ENCODE measurements around the gene HUWE1. TPM values are rescaled to one million over a fixed set of nuclear protein-coding genes. Genes with fewer than 3 reads are reported as not detected.

HUWE1 gene
- polyA plus RNA-seq, 1 donor (not counting 4 experiments of a cell fraction or from before 2014, with no cell fraction given): 53.6 TPM

- dilution Hi-C loops (cut with MboI; ENCODE audit: extremely low pct_ligation_motif_present, low sequenced_read_pairs): no loop called here
- Histone ChIP-seq H2AFZ (ENCODE audit: control insufficient read depth, low read length) (no peak overlapping the region), H3K27me3 (ENCODE audit: control insufficient read depth, extremely low read depth, insufficient read depth, low read length) (no peaks in the 10 kb centered on the region), H3K9me3 (ENCODE audit: control insufficient read depth, low read depth, low read length) (no peaks in the 10 kb centered on the region), H3K4me1 (ENCODE audit: control insufficient read depth, extremely low read depth, insufficient read depth, low read length) (no peaks in the 10 kb centered on the region), H3K4me2 (ENCODE audit: control insufficient read depth, extremely low read depth, insufficient read depth, low read depth, low read length) (no peak overlapping the region), H3K27ac (ENCODE audit: control insufficient read depth, insufficient read depth, low read length) (no peak overlapping the region), H3K9me1 (ENCODE audit: control insufficient read depth, extremely low read depth, insufficient read depth, low read length) (no peaks in the 10 kb centered on the region), H4K20me1 (ENCODE audit: control insufficient read depth, extremely low read depth, insufficient read depth, low read length) (peaks cover 3% of the 10 kb centered on the region), H3K4me3 (ENCODE audit: control insufficient read depth in 2 of 3, extremely low read depth in 1 of 3, insufficient read depth in 2 of 3, low read depth in 1 of 3, low read length in 3 of 3) (no peak overlapping the region), H3K9ac (ENCODE audit: control insufficient read depth, extremely low read depth, insufficient read depth, low read length) (no peak overlapping the region), H3K79me2 (ENCODE audit: control insufficient read depth, insufficient read depth, low read length) (peaks cover 2% of the 10 kb centered on the region), H3K36me3 (ENCODE audit: control insufficient read depth in 2 of 2, extremely low read depth in 1 of 2, insufficient read depth in 2 of 2, low read length in 2 of 2) (peaks cover 8 to 14% of the 10 kb centered on the region in 2 experiments)
- DNase-seq (ENCODE audit: low read depth, low spot score) (no peak), FAIRE-seq (no peak)
- TF ChIP-seq EZH2 (IDR thresholded peaks at IDR 0.05; ENCODE audit: low read length) (no peak), CTCF (optimal IDR thresholded peaks at IDR 0.05 in 1 of 3, IDR thresholded peaks at IDR 0.05 in 1 of 3, conservative IDR thresholded peaks at IDR 0.05 in 1 of 3; ENCODE audit: extremely low read depth in 1 of 3, insufficient read depth in 2 of 3, low read length in 3 of 3) (no peak)
Measured at GRCh38 chrX:53583571-53583970, 102.9 kb downstream of the HUWE1 start.

GRCh38 chrX:53580742-53581504, 105.6 kb downstream of the HUWE1 start:
- dilution Hi-C loops (cut with MboI; ENCODE audit: extremely low pct_ligation_motif_present, low sequenced_read_pairs): no loop called here
- peaks cover 2% of the 10 kb centered on the region for H3K79me2 ChIP-seq (ENCODE audit: control insufficient read depth, insufficient read depth, low read length)
- H3K4me2 ChIP-seq (ENCODE audit: control insufficient read depth, extremely low read depth, insufficient read depth, low read depth, low read length): no peak overlapping the region
- no peak overlapping the region for H3K9ac ChIP-seq (ENCODE audit: control insufficient read depth, extremely low read depth, insufficient read depth, low read length)
- H3K4me1 ChIP-seq (ENCODE audit: control insufficient read depth, extremely low read depth, insufficient read depth, low read length): no peaks in the 10 kb centered on the region
- H2AFZ ChIP-seq (ENCODE audit: control insufficient read depth, low read length): no peak overlapping the region
- FAIRE-seq (no peak), DNase-seq (ENCODE audit: low read depth, low spot score) (no peak)
- peaks cover 8 to 13% of the 10 kb centered on the region in 2 experiments for H3K36me3 ChIP-seq (ENCODE audit: control insufficient read depth in 2 of 2, extremely low read depth in 1 of 2, insufficient read depth in 2 of 2, low read length in 2 of 2)
- H3K27me3 ChIP-seq (ENCODE audit: control insufficient read depth, extremely low read depth, insufficient read depth, low read length): no peaks in the 10 kb centered on the region
- H3K9me1 ChIP-seq (ENCODE audit: control insufficient read depth, extremely low read depth, insufficient read depth, low read length): no peaks in the 10 kb centered on the region
- no peaks in the 10 kb centered on the region for H3K9me3 ChIP-seq (ENCODE audit: control insufficient read depth, low read depth, low read length)
- H3K4me3 ChIP-seq (ENCODE audit: control insufficient read depth in 2 of 3, extremely low read depth in 1 of 3, insufficient read depth in 2 of 3, low read depth in 1 of 3, low read length in 3 of 3): no peak overlapping the region
- TF ChIP-seq CTCF (optimal IDR thresholded peaks at IDR 0.05 in 1 of 3, IDR thresholded peaks at IDR 0.05 in 1 of 3, conservative IDR thresholded peaks at IDR 0.05 in 1 of 3; ENCODE audit: extremely low read depth in 1 of 3, insufficient read depth in 2 of 3, low read length in 3 of 3) (no peak), EZH2 (IDR thresholded peaks at IDR 0.05; ENCODE audit: low read length) (no peak)
- H3K27ac ChIP-seq (ENCODE audit: control insufficient read depth, insufficient read depth, low read length): no peak overlapping the region
- H4K20me1 ChIP-seq (ENCODE audit: control insufficient read depth, extremely low read depth, insufficient read depth, low read length): peaks cover 3% of the 10 kb centered on the region
